ENCODE measurements around the gene RTL10.

DNA sequence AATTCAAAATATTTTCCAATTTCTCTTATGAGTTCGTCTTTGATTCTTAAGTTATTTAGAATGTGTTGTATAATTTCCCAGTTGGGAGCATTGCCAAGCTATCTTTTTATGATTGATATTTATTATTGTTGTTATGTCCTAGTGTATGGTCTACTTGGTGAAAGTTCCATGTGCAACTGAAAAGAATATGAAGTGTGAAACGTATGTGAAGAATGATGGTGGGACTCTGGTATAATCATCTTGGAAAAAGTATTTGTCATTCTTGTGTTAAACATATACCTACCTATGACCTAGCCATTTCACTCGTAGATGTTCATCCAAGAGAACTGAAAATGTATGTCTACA is 12.0 kb upstream of the RTL10 start:
- TF ChIP-seq, protein P1, sequence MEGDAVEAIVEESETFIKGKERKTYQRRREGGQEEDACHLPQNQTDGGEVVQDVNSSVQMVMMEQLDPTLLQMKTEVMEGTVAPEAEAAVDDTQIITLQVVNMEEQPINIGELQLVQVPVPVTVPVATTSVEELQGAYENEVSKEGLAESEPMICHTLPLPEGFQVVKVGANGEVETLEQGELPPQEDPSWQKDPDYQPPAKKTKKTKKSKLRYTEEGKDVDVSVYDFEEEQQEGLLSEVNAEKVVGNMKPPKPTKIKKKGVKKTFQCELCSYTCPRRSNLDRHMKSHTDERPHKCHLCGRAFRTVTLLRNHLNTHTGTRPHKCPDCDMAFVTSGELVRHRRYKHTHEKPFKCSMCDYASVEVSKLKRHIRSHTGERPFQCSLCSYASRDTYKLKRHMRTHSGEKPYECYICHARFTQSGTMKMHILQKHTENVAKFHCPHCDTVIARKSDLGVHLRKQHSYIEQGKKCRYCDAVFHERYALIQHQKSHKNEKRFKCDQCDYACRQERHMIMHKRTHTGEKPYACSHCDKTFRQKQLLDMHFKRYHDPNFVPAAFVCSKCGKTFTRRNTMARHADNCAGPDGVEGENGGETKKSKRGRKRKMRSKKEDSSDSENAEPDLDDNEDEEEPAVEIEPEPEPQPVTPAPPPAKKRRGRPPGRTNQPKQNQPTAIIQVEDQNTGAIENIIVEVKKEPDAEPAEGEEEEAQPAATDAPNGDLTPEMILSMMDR (IDR thresholded peaks at IDR 0.05), result no peak
- no peak for TF ChIP-seq POLR2A (IDR thresholded peaks at IDR 0.05)
